Measurements from ENCODE around the gene HECTD4.
"Not testable (repeated sequence)": the region's sequence is repeated elsewhere in the genome, so short reads cannot be mapped to it uniquely, and the experiment has no call there.

HECTD4 gene, protein sequence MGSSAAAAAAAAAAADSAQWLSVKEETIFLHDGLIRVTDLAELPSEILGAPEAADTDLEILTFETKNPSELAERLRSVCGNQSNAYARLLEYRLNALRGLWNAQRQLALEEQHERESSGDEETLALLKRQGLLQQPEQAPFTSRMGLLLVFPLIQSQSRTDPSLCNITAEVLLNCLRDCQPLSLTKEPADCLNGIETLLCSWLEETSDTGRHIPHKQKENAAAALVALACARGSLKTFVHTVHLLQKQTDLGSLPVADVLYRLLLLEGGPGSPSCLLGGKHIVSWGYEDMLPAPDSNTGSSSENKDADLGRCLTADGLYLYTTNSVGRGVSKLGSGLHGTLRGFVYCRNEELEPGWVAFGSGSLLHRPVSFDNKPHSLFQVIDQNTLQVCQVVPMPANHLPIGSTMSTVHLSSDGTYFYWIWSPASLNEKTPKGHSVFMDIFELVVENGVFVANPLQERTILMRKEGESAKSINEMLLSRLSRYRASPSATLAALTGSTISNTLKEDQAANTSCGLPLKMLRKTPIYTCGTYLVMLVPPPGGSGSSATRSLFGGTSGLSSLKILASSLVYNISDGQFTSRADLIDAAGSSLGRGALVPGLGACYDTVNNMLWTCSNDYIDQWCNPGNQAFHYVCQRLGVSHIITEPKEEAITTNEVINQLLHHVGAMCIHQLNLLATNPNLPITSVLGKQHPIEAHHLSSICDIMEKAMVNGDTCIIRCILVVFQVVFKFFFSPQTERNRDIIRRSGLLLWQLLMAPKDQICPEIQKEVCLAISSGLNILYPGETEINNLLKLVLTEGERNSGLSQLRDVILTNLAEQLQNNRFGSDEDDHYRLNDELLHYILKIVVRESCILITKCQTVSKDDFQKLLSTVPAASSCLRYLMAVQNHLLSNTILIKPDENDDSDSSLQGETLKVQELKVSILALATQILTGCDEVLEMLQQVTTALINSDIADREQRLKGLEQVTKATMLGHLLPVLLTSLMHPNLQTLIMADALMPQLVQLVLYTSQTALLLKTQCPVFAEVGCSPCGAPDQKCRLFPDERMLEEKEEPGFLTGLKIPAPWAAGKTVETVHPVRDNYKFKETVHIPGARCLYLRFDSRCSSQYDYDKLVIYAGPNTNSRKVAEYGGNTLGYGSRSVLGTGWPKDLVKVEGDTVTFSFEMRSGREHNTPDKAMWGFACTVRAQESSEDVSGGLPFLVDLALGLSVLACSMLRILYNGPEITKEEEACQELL (N-terminal part only)

DNA sequence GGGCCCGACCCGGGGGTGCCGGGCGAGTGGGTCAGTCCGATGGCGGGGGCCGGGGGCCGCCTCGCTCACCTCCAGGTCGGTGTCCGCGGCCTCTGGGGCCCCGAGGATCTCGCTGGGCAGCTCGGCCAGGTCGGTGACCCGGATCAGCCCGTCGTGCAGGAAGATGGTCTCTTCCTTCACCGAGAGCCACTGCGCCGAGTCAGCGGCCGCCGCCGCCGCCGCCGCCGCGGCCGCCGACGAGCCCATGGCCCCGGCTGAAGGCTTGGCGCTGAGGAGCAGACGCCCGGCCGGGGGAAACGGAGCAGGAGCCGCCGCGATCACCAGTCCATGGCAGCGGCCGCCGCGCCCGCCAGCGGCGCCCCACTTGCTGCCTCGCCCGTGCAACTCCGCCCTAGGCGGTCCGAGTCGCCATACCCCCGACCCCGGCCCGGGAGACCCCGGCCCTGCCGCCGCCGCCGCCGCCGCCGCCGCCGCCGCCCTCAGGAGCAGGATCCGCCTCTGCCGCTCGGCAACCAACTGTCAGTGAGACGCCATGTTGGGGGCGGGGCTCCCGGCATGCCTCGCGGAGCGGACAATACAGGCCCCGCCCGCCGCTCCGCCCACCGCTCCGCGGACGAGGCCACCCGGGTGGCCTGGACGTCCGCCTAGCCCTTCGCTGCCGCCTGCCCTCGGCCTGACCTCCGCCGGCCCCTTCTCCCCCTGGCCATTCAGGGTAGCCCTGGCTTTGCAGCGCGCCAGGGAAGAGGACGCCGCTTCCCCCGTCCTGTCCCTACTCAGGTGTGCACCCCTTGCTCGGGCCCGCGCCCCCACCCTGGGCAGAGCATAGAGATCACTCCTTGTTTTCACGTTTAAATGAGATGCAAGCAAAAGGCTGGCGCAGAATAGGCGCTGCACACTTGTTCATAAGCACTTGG, at the start of gene HECTD4:
Gene HECTD4 (minus strand): TSS at position 549 of the 914 bp plus-strand sequence. CDS start 303 bp downstream, at position 246.
- peak; percentile 33 to 50 for DNase-seq (ENCODE audit: low read depth in 2 of 2)

DNA sequence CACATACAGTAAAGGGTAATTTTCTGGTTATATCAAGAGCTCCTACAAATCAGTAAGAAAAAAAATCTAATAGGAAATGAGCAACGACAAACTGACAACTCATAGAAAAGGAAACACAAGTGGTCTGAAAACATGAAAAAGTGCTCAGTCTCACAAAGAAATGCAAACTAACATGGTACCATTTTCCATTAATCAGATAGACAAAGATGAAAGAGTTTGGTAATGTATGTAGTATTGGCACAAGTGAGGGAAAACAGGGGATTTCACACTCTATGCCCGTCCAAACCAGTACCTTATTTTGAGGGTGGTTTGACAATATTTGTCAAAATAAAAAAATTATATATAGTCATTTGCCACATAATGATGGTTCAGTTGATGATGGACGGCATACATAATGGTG, 49.7 kb upstream of the HECTD4 start:
- DNase-seq (ENCODE audit: low read depth in 2 of 2) = no peak

DNA sequence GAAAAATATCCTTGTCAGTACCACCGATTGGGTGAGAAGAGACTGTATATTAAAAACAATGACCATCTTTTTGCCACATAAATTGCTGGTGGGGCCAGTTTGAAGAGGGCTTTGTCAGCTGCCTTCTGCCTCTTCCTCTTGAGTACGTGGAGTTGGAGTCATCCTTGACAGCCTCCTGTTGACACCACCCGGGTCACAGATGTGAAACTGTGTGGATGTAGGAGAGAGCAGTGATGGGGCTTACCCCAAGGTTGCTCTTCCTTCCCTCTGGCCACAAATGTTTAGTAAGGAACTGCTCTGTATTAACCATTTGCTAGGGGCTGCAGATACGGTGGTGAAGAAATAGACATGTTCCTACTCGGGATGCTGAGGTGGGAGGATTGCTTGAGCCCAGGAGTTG, 48.7 kb upstream of the HECTD4 start:
- no peak for DNase-seq (ENCODE audit: low read depth in 2 of 2)

DNA sequence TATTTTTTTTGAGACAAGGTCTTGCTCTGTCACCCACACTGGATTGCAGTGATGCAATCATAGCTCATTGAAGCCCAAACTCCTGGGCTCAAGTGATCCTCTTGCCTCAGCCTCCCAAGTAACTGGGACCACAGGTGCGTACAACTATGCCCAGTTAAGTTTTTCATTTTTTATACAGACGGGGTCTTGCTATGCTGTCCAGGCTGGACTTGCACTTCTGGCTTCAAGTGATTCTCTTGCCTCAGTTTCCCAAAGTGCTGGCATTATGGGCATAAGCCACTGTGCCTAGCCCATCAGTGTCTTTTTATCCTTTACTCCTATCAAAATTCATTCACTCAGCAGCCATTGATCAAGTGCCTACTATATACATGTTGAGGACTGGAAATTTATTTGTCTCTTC, 45.5 kb upstream of the HECTD4 start:
- DNase-seq (ENCODE audit: low read depth in 2 of 2) = no peak

DNA sequence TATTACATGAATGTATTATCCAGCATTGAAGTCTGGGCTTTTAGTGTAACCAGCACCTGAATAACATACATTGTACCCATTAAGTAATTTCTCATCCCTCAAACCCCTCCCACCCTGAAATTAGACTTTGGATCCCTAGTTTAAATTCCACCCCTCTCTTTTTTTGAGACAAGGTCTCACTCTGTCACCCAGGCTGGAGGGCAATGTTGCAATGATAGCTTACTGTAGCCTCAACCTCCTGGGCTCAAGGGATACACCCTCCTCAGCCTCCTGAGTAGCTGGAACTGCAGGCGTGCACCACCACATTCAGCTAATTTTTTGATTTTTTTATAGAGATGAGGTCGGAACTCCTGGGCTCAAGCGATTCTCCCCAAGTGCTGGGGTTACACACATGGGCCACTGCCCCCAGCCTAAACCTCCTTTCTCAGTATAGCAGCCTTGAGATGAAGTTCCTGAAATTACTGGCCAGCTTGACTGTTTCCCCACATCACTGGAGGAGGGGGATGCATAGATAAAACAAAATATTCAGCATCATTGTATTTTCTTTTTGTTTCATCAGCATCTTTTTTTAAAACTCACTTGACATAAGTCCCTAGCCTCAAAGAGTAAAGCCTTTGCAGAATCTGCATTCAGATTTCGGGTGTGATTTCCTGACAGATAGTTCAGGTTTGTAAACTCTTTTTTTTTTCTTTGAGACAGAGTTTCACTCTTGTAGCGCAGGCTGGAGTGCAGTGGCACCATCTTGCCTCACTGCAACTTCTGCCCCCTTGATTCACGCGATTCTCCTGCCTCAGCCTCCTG, 43.6 kb upstream of the HECTD4 start:
- no peak for DNase-seq (ENCODE audit: low read depth in 2 of 2)

DNA sequence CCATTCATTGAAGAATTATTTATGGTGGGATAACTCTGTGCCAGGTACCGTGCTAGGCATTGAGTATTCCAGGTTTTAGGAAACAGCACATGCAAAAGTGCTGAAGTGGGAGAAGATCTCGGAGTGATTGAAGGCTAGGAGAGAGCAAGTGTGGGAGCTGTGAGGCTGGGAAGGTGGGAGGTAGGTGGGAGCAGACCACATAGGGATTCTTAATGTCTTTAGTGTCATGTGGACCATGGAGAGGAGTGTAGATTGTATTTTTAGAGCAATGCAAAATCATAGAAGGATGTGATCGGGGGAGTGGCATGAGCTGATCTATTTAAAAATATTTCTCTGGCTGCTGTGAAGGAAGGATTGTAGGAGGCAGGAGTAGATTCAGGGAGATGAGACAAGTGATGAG, 41.9 kb upstream of the HECTD4 start:
- DNase-seq (ENCODE audit: low read depth in 2 of 2) = no peak

DNA sequence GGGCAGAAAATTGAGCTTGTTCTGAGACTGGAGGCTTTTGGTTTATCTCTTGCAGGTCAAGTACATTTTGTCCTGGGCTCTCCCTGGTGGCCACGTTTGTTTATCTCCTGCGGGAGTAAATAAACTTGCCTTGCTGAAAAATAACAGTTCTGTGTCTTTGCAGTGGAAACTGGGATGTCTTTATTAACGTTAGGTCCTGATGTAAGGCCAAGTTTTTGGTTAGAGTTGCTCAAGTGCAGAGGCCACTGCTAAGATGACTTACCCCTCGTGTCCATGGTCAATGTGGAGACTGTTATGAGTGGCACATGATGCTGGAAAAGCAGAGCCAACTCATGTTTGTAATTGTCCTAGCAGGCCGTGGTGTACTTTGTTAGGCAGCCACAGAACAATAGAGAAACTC, 40.3 kb upstream of the HECTD4 start:
- DNase-seq (ENCODE audit: low read depth in 2 of 2) = no peak

DNA sequence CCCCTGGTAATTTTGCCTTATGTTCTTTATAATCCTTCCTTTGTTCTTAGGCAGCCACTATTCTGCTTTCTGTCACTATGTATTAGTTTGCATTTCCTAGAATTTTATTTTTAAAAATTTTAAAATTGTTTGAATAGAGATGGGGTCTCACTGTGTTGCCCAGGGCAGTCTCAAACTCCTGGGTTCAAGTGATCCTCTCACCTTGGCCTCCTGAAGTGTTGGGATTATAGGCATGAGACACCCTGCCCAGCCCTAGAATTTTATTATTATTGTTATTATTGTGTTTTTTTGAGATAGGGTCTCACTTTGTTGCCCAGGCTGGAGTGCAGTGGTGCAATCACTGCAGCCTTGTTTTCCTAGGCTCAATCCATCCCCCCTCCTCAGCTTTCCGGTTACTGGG, 39.1 kb upstream of the HECTD4 start:
- no peak for DNase-seq (ENCODE audit: low read depth in 2 of 2)

DNA sequence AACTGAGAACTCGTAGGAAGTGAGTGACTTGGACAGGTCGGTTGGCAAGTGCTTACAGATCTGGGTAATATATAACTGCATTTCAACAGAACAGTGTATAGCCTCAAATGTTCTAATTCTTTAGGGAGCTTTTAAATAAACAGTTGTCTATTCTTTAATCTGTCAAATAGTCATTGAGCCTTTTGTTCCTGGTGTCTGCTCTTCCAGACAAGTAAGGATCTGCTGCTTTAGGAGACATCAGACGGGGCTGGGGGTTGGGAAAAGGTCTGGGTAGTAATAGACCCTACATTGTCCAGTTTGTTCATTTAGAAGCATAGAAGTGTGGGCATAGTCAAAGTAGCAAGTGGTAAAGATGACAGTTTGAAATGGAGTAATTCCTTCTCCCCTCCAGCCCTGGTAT, 38.5 kb upstream of the HECTD4 start:
- DNase-seq (ENCODE audit: low read depth in 2 of 2) = no peak

DNA sequence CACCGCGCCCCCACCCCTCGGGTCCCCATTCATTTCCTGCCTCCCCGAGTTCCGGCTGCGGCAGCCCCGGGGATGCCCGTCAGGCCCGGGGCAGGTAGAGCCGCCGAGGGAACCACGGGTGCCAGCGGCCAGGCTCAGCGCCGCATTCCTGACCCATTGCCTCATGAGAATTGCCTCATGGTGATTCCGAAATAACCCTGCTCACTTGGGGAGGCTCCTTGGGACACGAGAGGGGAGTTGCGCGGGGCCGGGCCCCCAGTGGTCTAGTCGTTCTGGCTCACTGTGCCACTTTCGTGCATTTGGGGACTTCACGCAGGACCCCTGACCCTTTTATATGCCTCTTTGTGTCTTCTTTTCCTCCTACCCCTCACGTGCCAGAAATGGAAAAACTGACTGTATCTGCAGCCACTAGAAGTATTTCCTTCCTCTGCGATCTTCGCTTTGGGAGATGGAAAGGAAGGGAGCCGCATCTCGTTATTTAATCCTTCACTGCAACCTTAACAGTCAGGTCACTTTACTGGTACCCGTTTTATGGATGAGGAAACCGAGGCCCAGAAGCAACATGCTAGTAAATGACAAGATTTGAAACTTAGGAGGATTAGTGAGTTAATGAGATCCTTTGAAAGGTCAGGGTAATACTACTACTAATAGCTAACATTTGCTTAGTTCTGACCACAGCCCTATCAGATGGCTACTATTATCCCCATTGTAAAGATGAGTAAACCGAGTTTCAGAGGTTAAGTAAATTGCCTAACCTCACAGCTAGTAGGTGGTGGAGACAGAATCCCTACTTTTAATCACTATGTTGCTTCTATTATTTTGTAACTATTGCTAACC, 37.3 kb upstream of the HECTD4 start:
- peak; percentile 38 to 41 for DNase-seq (ENCODE audit: low read depth in 2 of 2)

DNA sequence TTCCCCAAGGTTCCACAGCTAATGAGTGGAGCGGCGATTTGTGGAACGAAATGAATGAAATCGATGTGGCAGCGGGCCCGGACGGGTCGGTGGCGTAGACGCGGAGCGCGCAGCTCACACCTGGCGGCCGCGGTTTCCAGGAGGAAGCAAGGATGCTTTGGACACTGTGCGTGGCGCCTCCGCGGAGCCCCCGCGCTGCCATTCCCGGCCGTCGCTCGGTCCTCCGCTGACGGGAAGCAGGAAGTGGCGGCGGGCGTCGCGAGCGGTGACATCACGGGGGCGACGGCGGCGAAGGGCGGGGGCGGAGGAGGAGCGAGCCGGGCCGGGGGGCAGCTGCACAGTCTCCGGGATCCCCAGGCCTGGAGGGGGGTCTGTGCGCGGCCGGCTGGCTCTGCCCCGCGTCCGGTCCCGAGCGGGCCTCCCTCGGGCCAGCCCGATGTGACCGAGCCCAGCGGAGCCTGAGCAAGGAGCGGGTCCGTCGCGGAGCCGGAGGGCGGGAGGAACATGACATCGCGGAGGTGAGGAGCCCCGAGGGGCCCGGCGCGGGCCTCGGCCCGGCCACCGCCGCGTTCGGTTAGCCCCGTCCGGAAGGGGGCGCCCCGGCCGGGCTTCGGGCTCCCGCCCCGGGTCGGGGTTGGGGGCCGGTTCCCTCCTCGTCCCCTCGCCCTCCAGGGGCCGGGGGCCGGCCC, 36.5 kb upstream of the HECTD4 start, which contains the start of gene PTPN11:
Gene PTPN11 (plus strand): TSS at position 340 of the 689 bp plus-strand sequence. CDS start 165 bp downstream, at position 505.
- peak; percentile 42 to 47 for DNase-seq (ENCODE audit: low read depth in 2 of 2)

DNA sequence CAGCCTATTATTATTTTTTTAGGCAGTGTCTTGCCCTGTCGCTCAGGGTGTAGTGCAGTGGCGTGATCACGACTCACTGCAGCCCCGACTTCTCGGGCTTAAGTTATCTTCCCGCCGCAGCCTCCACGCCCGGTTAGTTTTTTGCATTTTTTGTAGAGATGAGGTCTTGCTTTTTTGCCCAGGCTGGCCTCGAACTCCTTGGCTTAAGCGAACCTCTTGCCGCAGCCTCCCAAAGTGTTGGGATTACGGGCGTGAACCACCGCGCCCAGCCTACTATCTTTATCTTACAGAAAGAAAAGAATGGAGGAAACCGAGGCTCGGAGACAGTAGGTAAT, 36.0 kb upstream of the HECTD4 start:
- no peak for DNase-seq (ENCODE audit: low read depth in 2 of 2)

DNA sequence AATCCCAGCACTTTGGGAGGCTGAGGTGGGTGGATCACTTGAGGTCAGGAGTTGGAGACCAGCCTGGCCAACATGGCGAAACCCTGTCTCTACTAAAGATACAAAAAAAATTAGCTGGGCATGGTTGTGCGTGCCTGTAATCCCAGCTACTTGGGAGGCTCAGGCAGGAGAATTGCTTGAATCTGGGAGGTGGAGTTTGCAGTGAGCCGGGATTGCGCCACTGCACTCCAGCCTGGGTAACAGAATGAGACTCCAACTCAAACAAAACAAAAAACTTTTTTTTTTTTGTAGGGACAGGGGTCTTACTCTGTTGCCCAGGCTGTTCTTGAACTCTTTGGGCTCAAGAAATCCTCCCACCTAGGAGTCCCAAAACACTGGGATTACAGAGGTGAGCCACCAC, 33.2 kb upstream of the HECTD4 start:
- DNase-seq (ENCODE audit: low read depth in 2 of 2) = not testable (repeated sequence)

DNA sequence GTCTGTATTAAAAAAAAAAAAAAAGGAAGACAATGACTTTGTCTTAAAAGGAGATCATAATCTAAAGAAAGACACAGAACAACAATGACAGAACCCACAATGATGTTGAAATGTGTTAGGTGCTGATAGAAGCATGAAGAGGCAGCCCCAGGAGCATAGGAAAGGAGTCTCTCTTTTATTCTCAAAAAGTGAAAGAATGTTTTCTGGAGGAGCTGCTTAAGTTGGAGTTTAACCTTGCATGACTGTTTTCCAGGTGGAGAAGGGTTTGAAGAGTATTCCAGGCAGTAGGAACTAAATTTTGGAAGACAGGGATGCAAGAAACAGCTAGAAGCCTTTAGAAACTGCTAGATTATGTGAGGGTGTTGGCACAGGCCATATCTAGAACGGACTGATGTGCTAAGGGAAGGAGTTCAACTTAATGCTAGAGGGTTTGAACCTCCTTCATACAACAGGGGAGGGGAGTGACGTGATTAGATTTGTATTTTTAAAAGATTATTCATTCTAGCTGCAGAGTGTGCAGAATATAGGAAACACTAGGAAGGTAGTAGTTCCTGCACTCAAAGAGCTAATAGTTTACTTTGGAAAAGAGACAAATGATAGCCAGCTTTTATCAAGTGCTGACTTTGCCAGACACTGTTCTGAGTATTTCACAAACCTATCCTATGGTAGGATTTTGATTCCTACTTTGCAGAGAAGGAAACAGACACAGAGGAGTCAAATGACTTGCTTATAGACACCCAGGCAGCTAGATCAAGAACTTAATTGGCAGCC, 31.8 kb upstream of the HECTD4 start:
- DNase-seq (ENCODE audit: low read depth in 2 of 2) = no peak

DNA sequence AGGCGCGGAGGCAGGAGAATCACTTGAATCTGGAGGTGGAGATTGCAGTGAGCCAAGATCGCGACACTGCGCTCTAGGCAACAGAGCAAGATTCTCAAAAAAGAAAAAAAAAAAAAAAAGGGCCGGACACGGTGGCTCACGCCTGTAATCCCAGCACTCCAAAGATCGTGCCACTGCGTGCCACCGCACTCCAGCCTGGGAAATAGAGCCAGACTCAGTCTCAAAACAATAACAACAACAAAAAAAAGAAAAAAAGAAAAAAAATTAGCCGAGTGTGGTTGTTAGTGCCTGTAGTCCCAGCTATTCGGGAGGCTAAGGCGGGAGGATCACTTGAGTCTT, 27.6 kb upstream of the HECTD4 start:
- no peak for DNase-seq (ENCODE audit: low read depth in 2 of 2)

DNA sequence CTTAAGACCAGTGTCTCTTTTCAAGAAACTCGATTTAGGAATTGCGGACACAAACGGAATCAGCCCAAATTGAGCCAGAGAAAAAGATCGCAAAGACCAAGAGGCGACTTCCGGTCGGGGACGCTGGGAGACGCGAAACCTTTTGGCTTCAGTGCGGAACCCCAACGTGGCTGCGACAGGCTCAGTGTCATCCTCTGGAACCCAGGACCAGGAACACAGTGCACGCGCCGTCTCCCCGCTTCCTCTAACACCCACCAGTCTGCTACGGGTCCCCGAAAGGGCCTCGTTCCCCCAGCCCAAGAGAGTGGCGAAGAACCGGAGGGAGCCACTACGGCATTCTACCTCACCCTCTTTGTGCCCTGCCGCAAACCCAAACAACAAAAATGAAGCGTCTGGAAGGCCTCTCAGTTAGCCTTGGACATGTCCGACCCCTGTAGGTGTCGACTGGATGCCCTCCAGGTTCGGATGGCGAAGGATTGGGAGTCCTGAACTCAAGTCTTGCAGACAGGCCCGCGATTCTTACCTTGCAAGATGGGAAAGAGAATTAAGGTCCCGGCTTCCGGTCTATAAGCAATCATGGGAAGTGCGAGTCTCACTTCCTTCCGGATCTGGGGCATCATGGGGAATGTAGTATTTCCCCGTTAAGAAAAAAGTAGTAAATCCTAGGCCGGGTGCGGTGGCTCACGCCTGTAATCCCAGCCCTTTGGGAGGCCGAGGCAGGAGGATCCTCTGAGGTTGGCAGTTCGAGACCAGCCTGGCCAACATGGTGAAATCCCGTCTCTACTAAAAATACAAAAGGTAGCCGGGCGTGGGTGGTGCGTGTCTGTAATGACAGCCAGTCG, 27.1 kb upstream of the HECTD4 start, which contains the start of gene RPL6:
Gene RPL6 (minus strand): TSS at position 542 of the 842 bp plus-strand sequence. CDS start 949 bp downstream, outside the sequence.
- peak; percentile 83 to 85 for DNase-seq (ENCODE audit: low read depth in 2 of 2)

DNA sequence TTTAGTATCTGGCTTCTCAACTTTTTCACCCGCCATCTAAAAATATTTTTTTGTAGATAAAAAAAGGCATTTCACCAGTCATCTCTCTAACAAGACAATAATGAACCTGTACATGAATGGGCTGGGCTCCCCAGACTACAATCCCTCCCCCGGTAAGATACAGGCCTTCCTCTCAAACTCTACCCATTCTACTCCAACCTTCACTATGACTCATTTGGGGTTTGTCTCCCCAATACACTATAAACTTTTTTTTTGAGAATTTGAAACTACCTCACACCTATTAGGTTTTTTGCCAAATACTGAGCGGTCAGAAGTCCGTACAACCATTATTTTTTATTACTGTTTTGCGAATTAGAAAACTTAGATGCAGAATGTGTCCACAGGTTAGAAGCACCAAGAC, 26.4 kb upstream of the HECTD4 start:
- DNase-seq (ENCODE audit: low read depth in 2 of 2) = no peak
